Stomach (tissue), 9 donors: ENCODE data around the gene FURIN. TPM values are rescaled to one million over a fixed set of nuclear protein-coding genes. Genes with fewer than 3 reads are reported as not detected.

ENCODE experiments used
- DNase-seq, 2 donors: peaks; one replicate each; pipeline versions ENCODE4 v3.0.0 to v3.0.0-alpha.2; 2013 to 2019
- H3K27ac ChIP-seq, 5 donors: fragments of 200-600 bp in 4 of 5; sonication (generic) in 4 of 5; one replicate each; pipeline ENCODE4 v1.5.1; 2013 to 2019; ENCODE audit warnings: mild to moderate bottlenecking in 1 of 5, moderate library complexity in 1 of 5
- H3K27me3 ChIP-seq, 3 donors: fragments of 200-600 bp; sonication (generic); one replicate each; pipeline ENCODE4 v1.5.1; 2017 to 2019; ENCODE audit warnings: mixed run types in 1 of 3
- H3K36me3 ChIP-seq, 4 donors: fragments of 200-600 bp; sonication (generic); 1 replicate in 3 of 4; 2 replicates in 1 of 4; pipeline ENCODE4 v1.5.1; 2016 to 2019
- H3K4me1 ChIP-seq, 4 donors: fragments of 200-600 bp; sonication (generic); one replicate each; pipeline ENCODE4 v1.5.1; 2016 to 2019
- H3K4me3 ChIP-seq, 4 donors: fragments of 200-600 bp; sonication (generic) in 3 of 4; one replicate each; pipeline ENCODE4 v1.5.1; 2016 to 2019; ENCODE audit warnings: mild to moderate bottlenecking in 1 of 4
- H3K9me3 ChIP-seq, 4 donors: fragments of 200-600 bp; sonication (generic); one replicate each; pipeline ENCODE4 v1.5.1; 2016 to 2019
- EP300 ChIP-seq: sonication (generic); formaldehyde crosslinking; IDR thresholded peaks from one replicate; pipeline ENCODE4 v1.6.1; 2017; ENCODE audit warnings: antibody characterized with exemption
- POLR2A ChIP-seq, 4 donors: fragments of 450-650 bp; IDR thresholded peaks; one replicate each; pipeline ENCODE4 v1.6.1; 2016; ENCODE audit warnings: antibody characterized with exemption in 4 of 4, control low read depth in 2 of 4, mild to moderate bottlenecking in 1 of 4, moderate library complexity in 1 of 4
- POLR2AphosphoS5 ChIP-seq, 3 donors: sonication (generic); formaldehyde crosslinking; IDR thresholded peaks; one replicate each; pipeline ENCODE4 v1.6.1; 2016; ENCODE audit warnings: antibody characterized with exemption in 3 of 3
- WGBS, 5 donors: extraction: QIAGEN DNeasy Blood & Tissue Kit in 3 of 5; methylation state at CpG; one replicate each; pipeline versions ENCODE4 v1.1.5 to v1.1.7; 2013 to 2018; 5-methylcytosine and 5-hydroxymethylcytosine counted together
- intact Hi-C: fragments of 100-400 bp; cut with DNase I; formaldehyde crosslinking; loops from one replicate; pipeline ENCODE4 v1.15.1; 2023; ENCODE audit warnings: low total_unique reads
- polyA plus RNA-seq, 3 donors: library from polyadenylated mRNA; stranded (reverse); fragments of 200-250 nt; gene quantifications; one replicate each; pipeline ENCODE4 v1.2.3, GENCODE V29; 2013
- total RNA-seq, 5 donors: library from RNA; depleted of rRNA; stranded (reverse); fragments of >200 nt; gene quantifications; one replicate each; pipeline versions ENCODE4 v1.1.0 to v1.2.3, GENCODE V29; 2014 to 2016
- TF ChIP-seq, protein P1 (sequence below), 7 experiments: fragments of 450-650 bp in 4 of 7; fragments of 200-600 bp in 3 of 7; sonication (generic) in 3 of 7; IDR thresholded peaks; one replicate each; pipeline ENCODE4 v1.5.1; 2016 to 2019; ENCODE audit warnings: antibody characterized with exemption in 7 of 7, control low read depth in 2 of 7, mild to moderate bottlenecking in 1 of 7
- donor health status: healthy with polysubstance abuse.
- donor health status: Bipolar disorder and iron deficiency.
- donor health status: healthy.

FURIN gene
- total and polyA plus RNA-seq, 8 donors = 13.7 to 81.1 (median 43.2) TPM

DNA sequence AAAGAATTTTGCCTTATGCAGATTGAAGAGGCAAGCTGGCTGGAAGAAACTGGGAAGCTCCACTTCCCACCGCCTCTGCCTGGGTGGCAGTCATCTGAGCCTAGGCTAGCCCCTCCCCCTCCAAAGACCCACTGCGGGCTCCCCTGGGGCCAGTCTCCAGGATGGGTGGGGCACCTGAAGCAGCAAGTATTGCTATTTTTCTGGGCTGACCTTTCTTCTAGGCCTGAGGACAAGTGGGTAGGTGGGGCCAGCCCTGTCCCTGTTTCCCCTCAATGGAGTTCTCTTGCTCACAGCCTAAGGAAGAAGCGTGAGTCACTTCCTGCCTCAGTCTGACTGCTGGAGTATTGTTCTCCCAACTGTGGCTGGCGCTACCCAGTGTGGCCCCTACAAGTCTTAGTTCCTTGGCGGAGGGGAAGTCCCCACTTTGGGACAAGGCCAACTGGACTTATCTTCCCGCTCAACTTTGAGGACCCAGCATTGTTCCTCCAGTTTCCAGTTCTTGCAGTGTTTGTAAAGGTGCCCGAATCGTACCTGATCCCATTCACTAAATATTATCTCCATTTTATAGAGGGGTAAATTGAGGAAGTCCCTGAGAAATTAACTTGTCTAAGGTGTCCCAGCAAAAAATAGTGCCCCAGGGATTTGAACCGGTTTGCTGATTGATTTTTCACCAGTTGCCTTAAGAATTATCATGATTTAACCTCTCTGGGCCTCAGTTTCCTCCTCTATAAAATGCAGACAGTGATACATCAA, 1.4 kb downstream of the FURIN start:
- H3K4me3 ChIP-seq = peak overlapping the region in 2 of 4 donors; percentile 91 to 93
- H3K27me3 ChIP-seq = no peaks in the 10 kb centered on the region
- H3K4me1 ChIP-seq = peaks cover 42 to 53% (median 50%) of the 10 kb centered on the region in 4 donors
- no peaks in the 10 kb centered on the region for H3K9me3 ChIP-seq
- intact Hi-C loops = no loop called here
- peak overlapping the region; percentile 45 to 98 (median 93) for H3K27ac ChIP-seq
- WGBS, 5 donors = 36 to 49% (median 42%) methylated on average over 8 to 9 of the region's 9 CpGs
- no peaks in the 10 kb centered on the region for H3K36me3 ChIP-seq
- TF ChIP-seq POLR2A (IDR thresholded peaks at IDR 0.05) (no peak), POLR2AphosphoS5 (IDR thresholded peaks at IDR 0.05) (peak in 2 of 3 donors; percentile 53 to 85)
- DNase-seq = peak in 1 of 2 donors; percentile 83

GRCh38 chr15:90870354-90871138, 2.2 kb downstream of the FURIN start:
- Histone ChIP-seq H3K4me3 (peak overlapping the region; percentile 91 to 97 (median 93)), H3K36me3 (peaks cover 0 to 6% (median 5%) of the 10 kb centered on the region in 4 donors), H3K27ac (peak overlapping the region; percentile 86 to 98 (median 93)), H3K9me3 (no peaks in the 10 kb centered on the region), H3K27me3 (no peaks in the 10 kb centered on the region), H3K4me1 (peaks cover 42 to 56% (median 51%) of the 10 kb centered on the region in 4 donors)
- peak in 1 of 2 donors; percentile 68 for DNase-seq
- intact Hi-C loops = no loop called here
- TF ChIP-seq, protein P1, sequence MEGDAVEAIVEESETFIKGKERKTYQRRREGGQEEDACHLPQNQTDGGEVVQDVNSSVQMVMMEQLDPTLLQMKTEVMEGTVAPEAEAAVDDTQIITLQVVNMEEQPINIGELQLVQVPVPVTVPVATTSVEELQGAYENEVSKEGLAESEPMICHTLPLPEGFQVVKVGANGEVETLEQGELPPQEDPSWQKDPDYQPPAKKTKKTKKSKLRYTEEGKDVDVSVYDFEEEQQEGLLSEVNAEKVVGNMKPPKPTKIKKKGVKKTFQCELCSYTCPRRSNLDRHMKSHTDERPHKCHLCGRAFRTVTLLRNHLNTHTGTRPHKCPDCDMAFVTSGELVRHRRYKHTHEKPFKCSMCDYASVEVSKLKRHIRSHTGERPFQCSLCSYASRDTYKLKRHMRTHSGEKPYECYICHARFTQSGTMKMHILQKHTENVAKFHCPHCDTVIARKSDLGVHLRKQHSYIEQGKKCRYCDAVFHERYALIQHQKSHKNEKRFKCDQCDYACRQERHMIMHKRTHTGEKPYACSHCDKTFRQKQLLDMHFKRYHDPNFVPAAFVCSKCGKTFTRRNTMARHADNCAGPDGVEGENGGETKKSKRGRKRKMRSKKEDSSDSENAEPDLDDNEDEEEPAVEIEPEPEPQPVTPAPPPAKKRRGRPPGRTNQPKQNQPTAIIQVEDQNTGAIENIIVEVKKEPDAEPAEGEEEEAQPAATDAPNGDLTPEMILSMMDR (IDR thresholded peaks at IDR 0.05) = no peak
- TF ChIP-seq POLR2A (IDR thresholded peaks at IDR 0.05) = no peak
- 17 to 25% (median 24%) methylated on average over 19 of the region's 19 CpGs for WGBS, 5 donors

DNA sequence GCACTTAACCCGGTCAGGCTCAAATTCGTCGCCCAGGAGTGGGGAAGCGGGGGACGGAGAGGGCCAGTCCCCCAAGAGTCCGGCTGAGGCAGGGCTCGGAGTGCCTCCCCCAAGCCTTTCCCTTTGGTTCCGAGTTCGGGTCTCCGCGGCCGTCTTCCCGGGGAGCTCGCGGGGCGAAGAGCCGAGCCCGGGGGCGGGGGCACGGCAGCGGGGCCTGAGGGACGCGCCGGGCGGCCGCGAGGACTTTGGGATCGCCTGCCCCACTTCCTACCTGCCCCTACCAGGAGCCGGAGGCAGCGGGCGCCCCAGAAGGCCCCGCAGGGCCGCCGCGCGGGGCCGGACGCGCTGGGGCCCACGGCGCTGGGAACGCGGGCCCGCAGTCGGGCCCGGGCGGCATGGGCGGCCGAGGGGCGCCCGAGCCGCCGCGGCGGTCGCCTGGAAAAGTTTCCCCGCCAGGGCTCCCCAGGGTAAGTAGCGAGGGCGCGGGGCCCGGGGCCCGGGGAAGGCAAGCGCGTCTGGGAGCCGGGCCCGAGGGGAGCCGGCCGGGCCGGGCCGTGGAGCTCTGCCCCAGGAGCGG, 2.8 kb downstream of the FURIN start:
- Histone ChIP-seq H3K27me3 (no peaks in the 10 kb centered on the region), H3K4me1 (peaks cover 42 to 59% (median 51%) of the 10 kb centered on the region in 4 donors), H3K4me3 (peak overlapping the region; percentile 91 to 97 (median 93)), H3K9me3 (no peaks in the 10 kb centered on the region), H3K36me3 (peaks cover 4 to 13% (median 12%) of the 10 kb centered on the region in 4 donors), H3K27ac (peak overlapping the region; percentile 86 to 98 (median 93))
- no peak for TF ChIP-seq POLR2A (IDR thresholded peaks at IDR 0.05)
- no peak for TF ChIP-seq POLR2AphosphoS5 (IDR thresholded peaks at IDR 0.05)
- TF ChIP-seq, protein P1 (IDR thresholded peaks at IDR 0.05) = no peak
- TF ChIP-seq EP300 = no peak
- WGBS, 5 donors = 0 to 2% (median 1%) methylated on average over 5 to 71 of the region's 71 CpGs
- intact Hi-C loops = no loop called here
- peak in 1 of 2 donors; percentile 72 for DNase-seq

- intact Hi-C loops = no loop called here
- H3K36me3 ChIP-seq = peaks cover 10 to 19% (median 18%) of the 10 kb centered on the region in 4 donors
- no peaks in the 10 kb centered on the region for H3K27me3 ChIP-seq
- H3K4me3 ChIP-seq = peak overlapping the region; percentile 91 to 97 (median 93)
- TF ChIP-seq EP300 (no peak), POLR2AphosphoS5 (IDR thresholded peaks at IDR 0.05) (no peak), POLR2A (IDR thresholded peaks at IDR 0.05) (no peak)
- TF ChIP-seq, protein P1 (IDR thresholded peaks at IDR 0.05) = no peak
- WGBS, 5 donors = 0 to 2% (median 1%) methylated on average over 25 to 77 of the region's 77 CpGs
- peak in 1 of 2 donors; percentile 58 for DNase-seq
- H3K27ac ChIP-seq = peak overlapping the region; percentile 86 to 98 (median 93)
- no peaks in the 10 kb centered on the region for H3K9me3 ChIP-seq
- H3K4me1 ChIP-seq = peaks cover 42 to 59% (median 51%) of the 10 kb centered on the region in 4 donors
These were observed 3.5 kb downstream of the FURIN start for GRCh38 chr15:90871716-90872485.
